ENCODE data around the gene CEP57. TPM values are rescaled to one million over a fixed set of nuclear protein-coding genes. Genes with fewer than 3 reads are reported as not detected.

The CEP57 gene
- total and polyA plus RNA-seq, 2 donors (not counting 1 experiment from before 2014, with no cell fraction given) = 30.6 to 55.8 TPM

- Histone ChIP-seq H3K79me2 (ENCODE audit: control insufficient read depth, insufficient read depth, low read length) (no peaks in the 10 kb centered on the region), H3K4me3 (replicated peaks in 1 of 4; ENCODE audit: control extremely low read depth in 1 of 4, insufficient read depth in 1 of 4, low read depth in 3 of 4, low read length in 4 of 4) (no peak overlapping the region), H3K4me1 (ENCODE audit: control insufficient read depth, extremely low read depth, insufficient read depth, low read length) (no peaks in the 10 kb centered on the region), H2AFZ (ENCODE audit: low read length) (no peak overlapping the region), H3K9ac (ENCODE audit: insufficient read depth, low read length) (no peak overlapping the region), H3K27ac (ENCODE audit: insufficient read depth, low read length) (no peak overlapping the region), H3K27me3 (ENCODE audit: control insufficient read depth, insufficient read depth, low read length) (no peaks in the 10 kb centered on the region), H4K20me1 (ENCODE audit: control insufficient read depth, extremely low read depth, insufficient read depth, low read length) (no peaks in the 10 kb centered on the region), H3K4me2 (ENCODE audit: extremely low read depth, insufficient read depth, low read length) (no peak overlapping the region), H3K9me3 (ENCODE audit: control insufficient read depth, insufficient read depth, low read depth, low read length) (no peaks in the 10 kb centered on the region), H3K36me3 (ENCODE audit: control insufficient read depth, insufficient read depth, low read length) (no peaks in the 10 kb centered on the region)
- TF ChIP-seq CTCF (conservative IDR thresholded peaks at IDR 0.05 in 1 of 2, IDR thresholded peaks at IDR 0.05 in 1 of 2; ENCODE audit: low read depth in 1 of 2, low read length in 2 of 2) = no peak
- no peak for TF ChIP-seq EZH2 (IDR thresholded peaks at IDR 0.05; ENCODE audit: low read length, missing control alignments)
- DNase-seq (ENCODE audit: low read depth in 2 of 2) = no peak
Observed at GRCh38 chr11:95776859-95777258, 13.4 kb upstream of the CEP57 start.

- no peaks in the 10 kb centered on the region for H4K20me1 ChIP-seq (ENCODE audit: control insufficient read depth, extremely low read depth, insufficient read depth, low read length)
- H3K9ac ChIP-seq (ENCODE audit: insufficient read depth, low read length) = no peak overlapping the region
- DNase-seq (ENCODE audit: low read depth in 2 of 2) = no peak
- no peaks in the 10 kb centered on the region for H3K9me3 ChIP-seq (ENCODE audit: control insufficient read depth, insufficient read depth, low read depth, low read length)
- TF ChIP-seq CTCF (conservative IDR thresholded peaks at IDR 0.05 in 1 of 2, IDR thresholded peaks at IDR 0.05 in 1 of 2; ENCODE audit: low read depth in 1 of 2, low read length in 2 of 2) (no peak), EZH2 (IDR thresholded peaks at IDR 0.05; ENCODE audit: low read length, missing control alignments) (no peak)
- peaks cover 2% of the 10 kb centered on the region for H3K36me3 ChIP-seq (ENCODE audit: control insufficient read depth, insufficient read depth, low read length)
- H3K4me3 ChIP-seq (replicated peaks in 1 of 4; ENCODE audit: control extremely low read depth in 1 of 4, insufficient read depth in 1 of 4, low read depth in 3 of 4, low read length in 4 of 4) = no peak overlapping the region
- H3K79me2 ChIP-seq (ENCODE audit: control insufficient read depth, insufficient read depth, low read length) = no peaks in the 10 kb centered on the region
- H3K27me3 ChIP-seq (ENCODE audit: control insufficient read depth, insufficient read depth, low read length) = no peaks in the 10 kb centered on the region
- no peak overlapping the region for H2AFZ ChIP-seq (ENCODE audit: low read length)
- no peak overlapping the region for H3K4me2 ChIP-seq (ENCODE audit: extremely low read depth, insufficient read depth, low read length)
- H3K27ac ChIP-seq (ENCODE audit: insufficient read depth, low read length) = no peak overlapping the region
- H3K4me1 ChIP-seq (ENCODE audit: control insufficient read depth, extremely low read depth, insufficient read depth, low read length) = no peaks in the 10 kb centered on the region
Observed at GRCh38 chr11:95778699-95779098, 11.6 kb upstream of the CEP57 start.

GRCh38 chr11:95780544-95780943 lies 9.8 kb upstream of the CEP57 start:
- H3K79me2 ChIP-seq (ENCODE audit: control insufficient read depth, insufficient read depth, low read length) = no peaks in the 10 kb centered on the region
- TF ChIP-seq EZH2 (IDR thresholded peaks at IDR 0.05; ENCODE audit: low read length, missing control alignments) = no peak
- no peak for TF ChIP-seq CTCF (conservative IDR thresholded peaks at IDR 0.05 in 1 of 2, IDR thresholded peaks at IDR 0.05 in 1 of 2; ENCODE audit: low read depth in 1 of 2, low read length in 2 of 2)
- no peaks in the 10 kb centered on the region for H3K27me3 ChIP-seq (ENCODE audit: control insufficient read depth, insufficient read depth, low read length)
- no peak overlapping the region for H3K4me2 ChIP-seq (ENCODE audit: extremely low read depth, insufficient read depth, low read length)
- no peak for DNase-seq (ENCODE audit: low read depth in 2 of 2)
- no peak overlapping the region for H3K4me3 ChIP-seq (replicated peaks in 1 of 4; ENCODE audit: control extremely low read depth in 1 of 4, insufficient read depth in 1 of 4, low read depth in 3 of 4, low read length in 4 of 4)
- peaks cover 2% of the 10 kb centered on the region for H3K36me3 ChIP-seq (ENCODE audit: control insufficient read depth, insufficient read depth, low read length)
- H2AFZ ChIP-seq (ENCODE audit: low read length) = no peak overlapping the region
- no peak overlapping the region for H3K27ac ChIP-seq (ENCODE audit: insufficient read depth, low read length)
- no peaks in the 10 kb centered on the region for H3K9me3 ChIP-seq (ENCODE audit: control insufficient read depth, insufficient read depth, low read depth, low read length)
- no peaks in the 10 kb centered on the region for H3K4me1 ChIP-seq (ENCODE audit: control insufficient read depth, extremely low read depth, insufficient read depth, low read length)
- no peak overlapping the region for H3K9ac ChIP-seq (ENCODE audit: insufficient read depth, low read length)
- no peaks in the 10 kb centered on the region for H4K20me1 ChIP-seq (ENCODE audit: control insufficient read depth, extremely low read depth, insufficient read depth, low read length)

Measured in fibroblast of lung (primary cell).